Small intestine (tissue), 16 donors: Measurements from ENCODE around the gene GNAQ. TPM values are rescaled to one million over a fixed set of nuclear protein-coding genes. Genes with fewer than 3 reads are reported as not detected.

Experiments used
- DNase-seq, 2 donors: peaks; one replicate each; pipeline versions ENCODE4 v3.0.0 to v3.0.0-alpha.2; 2013
- FAIRE-seq: peaks from 2 replicates; lab custom pipeline; 2012; peaks lifted over from hg19 to GRCh38; lab: Jason Lieb, UNC
- H3K27ac ChIP-seq, 3 donors: one replicate each; pipeline ENCODE4 v1.5.1; 2013; ENCODE audit warnings: low read length in 2 of 3, mild to moderate bottlenecking in 2 of 3, control low read depth in 1 of 3, inconsistent platforms in 1 of 3, low read depth in 1 of 3, moderate library complexity in 1 of 3
- H3K27me3 ChIP-seq, 3 donors: one replicate each; pipeline ENCODE4 v1.6.1; 2013; ENCODE audit warnings: low read length in 3 of 3, inconsistent platforms in 1 of 3; ENCODE audit not compliant: control insufficient read depth in 3 of 3, insufficient read depth in 3 of 3
- H3K36me3 ChIP-seq, 3 donors: one replicate each; pipeline ENCODE4 v1.6.1; 2013; ENCODE audit warnings: low read length in 3 of 3, inconsistent platforms in 1 of 3, low read depth in 1 of 3, mild to moderate bottlenecking in 1 of 3, moderate library complexity in 1 of 3; ENCODE audit not compliant: control insufficient read depth in 3 of 3, insufficient read depth in 2 of 3
- H3K4me1 ChIP-seq, 3 donors: one replicate each; pipeline ENCODE4 v1.6.1; 2013; ENCODE audit warnings: low read length in 2 of 3, inconsistent platforms in 1 of 3, low read depth in 1 of 3, mild to moderate bottlenecking in 1 of 3, moderate library complexity in 1 of 3; ENCODE audit not compliant: control insufficient read depth in 3 of 3, insufficient read depth in 2 of 3
- H3K4me3 ChIP-seq, 3 donors: one replicate each; pipeline ENCODE4 v1.5.1; 2013; ENCODE audit warnings: low read length in 3 of 3, control low read depth in 1 of 3, inconsistent platforms in 1 of 3, low read depth in 1 of 3, mild to moderate bottlenecking in 1 of 3, moderate library complexity in 1 of 3
- H3K9me3 ChIP-seq, 2 donors: one replicate each; pipeline ENCODE4 v1.6.1; 2013; ENCODE audit warnings: low read depth in 1 of 2, low read length in 1 of 2; ENCODE audit not compliant: control insufficient read depth in 2 of 2, insufficient read depth in 1 of 2
- WGBS, 3 donors: extraction: QIAGEN DNeasy Blood & Tissue Kit; methylation state at CpG; one replicate each; pipeline ENCODE4 v1.1.7; 2013; 5-methylcytosine and 5-hydroxymethylcytosine counted together
- long read RNA-seq, 10 donors: transcript quantifications; one replicate each; lab custom pipeline, GENCODE V29; 2026
- polyA plus RNA-seq, 4 donors: library from polyadenylated mRNA; stranded (reverse) in 3 of 4; unstranded in 1 of 4; fragments of 200-250 nt in 3 of 4; fragments of 120-200 nt in 1 of 4; gene quantifications; one replicate each; pipeline versions ENCODE4 v1.2.1 to v1.2.3, GENCODE V29; 2013
- donor health status: healthy with polysubstance abuse.
- donor health status: control.
- donor health status: control.
- donor health status: Bipolar disorder and iron deficiency.
- donor health status: healthy.

The GNAQ gene
- polyA plus RNA-seq, result 10 to 100 TPM in 3 of 4 donors, 1 to 10 TPM in 1; 10.0 to 32.3 (median 15.6) TPM
- long read RNA-seq, donor 1, full-length matches to known transcripts, result 19 of 19 reads
- long read RNA-seq, donor 1, partial matches to known transcripts, result 0 of 19 reads
- long read RNA-seq, donor 1, other reads (novel, unspliced or antisense), result 0 of 19 reads
- long read RNA-seq, donor 2, full-length matches to known transcripts, result 2 of 2 reads
- long read RNA-seq, donor 2, partial matches to known transcripts, result 0 of 2 reads
- long read RNA-seq, donor 2, other reads (novel, unspliced or antisense), result 0 of 2 reads
- long read RNA-seq, donor 3, full-length matches to known transcripts, result 5 of 5 reads
- long read RNA-seq, donor 3, partial matches to known transcripts, result 0 of 5 reads
- long read RNA-seq, donor 3, other reads (novel, unspliced or antisense), result 0 of 5 reads
- long read RNA-seq, donor 4, result 0 reads
- long read RNA-seq, donor 5, result 0 reads
- long read RNA-seq, donor 6, full-length matches to known transcripts, result 3 of 3 reads
- long read RNA-seq, donor 6, partial matches to known transcripts, result 0 of 3 reads
- long read RNA-seq, donor 6, other reads (novel, unspliced or antisense), result 0 of 3 reads
- long read RNA-seq, donor 7, full-length matches to known transcripts, result 4 of 4 reads
- long read RNA-seq, donor 7, partial matches to known transcripts, result 0 of 4 reads
- long read RNA-seq, donor 7, other reads (novel, unspliced or antisense), result 0 of 4 reads
- long read RNA-seq, donor 8, result 0 reads
- long read RNA-seq, donor 9, full-length matches to known transcripts, result 2 of 2 reads
- long read RNA-seq, donor 9, partial matches to known transcripts, result 0 of 2 reads
- long read RNA-seq, donor 9, other reads (novel, unspliced or antisense), result 0 of 2 reads
- long read RNA-seq, donor 10, full-length matches to known transcripts, result 8 of 8 reads
- long read RNA-seq, donor 10, partial matches to known transcripts, result 0 of 8 reads
- long read RNA-seq, donor 10, other reads (novel, unspliced or antisense), result 0 of 8 reads

DNA sequence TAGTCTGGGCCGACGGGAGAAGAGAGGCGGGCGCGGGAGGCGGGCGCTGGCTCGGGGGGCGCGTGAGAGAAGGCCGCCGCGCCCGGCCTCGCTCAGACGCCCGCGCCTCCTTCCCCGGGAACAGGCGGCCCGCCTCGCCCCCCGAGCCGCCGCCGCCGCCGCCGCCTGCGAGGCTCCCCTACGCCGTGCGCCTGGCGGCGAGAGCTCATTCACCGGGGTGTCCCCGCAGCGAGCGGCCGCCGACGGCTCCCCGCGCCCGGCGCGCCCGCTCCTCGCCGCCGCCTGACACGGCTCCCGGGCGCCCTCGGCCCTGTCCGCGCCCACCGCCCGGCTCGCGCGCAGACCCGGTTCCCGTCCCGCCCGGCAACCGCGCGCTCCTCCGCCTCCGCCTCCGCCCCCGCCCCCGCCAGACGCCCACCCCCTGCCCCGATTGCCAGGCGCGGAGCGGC lies at the start of gene GNAQ:
Gene GNAQ (minus strand): TSS at position 368 of the 449 bp plus-strand sequence. CDS start 576 bp downstream, outside the sequence.
- DNase-seq (peak in 1 of 2 donors; percentile 74), FAIRE-seq (no peak)

DNA sequence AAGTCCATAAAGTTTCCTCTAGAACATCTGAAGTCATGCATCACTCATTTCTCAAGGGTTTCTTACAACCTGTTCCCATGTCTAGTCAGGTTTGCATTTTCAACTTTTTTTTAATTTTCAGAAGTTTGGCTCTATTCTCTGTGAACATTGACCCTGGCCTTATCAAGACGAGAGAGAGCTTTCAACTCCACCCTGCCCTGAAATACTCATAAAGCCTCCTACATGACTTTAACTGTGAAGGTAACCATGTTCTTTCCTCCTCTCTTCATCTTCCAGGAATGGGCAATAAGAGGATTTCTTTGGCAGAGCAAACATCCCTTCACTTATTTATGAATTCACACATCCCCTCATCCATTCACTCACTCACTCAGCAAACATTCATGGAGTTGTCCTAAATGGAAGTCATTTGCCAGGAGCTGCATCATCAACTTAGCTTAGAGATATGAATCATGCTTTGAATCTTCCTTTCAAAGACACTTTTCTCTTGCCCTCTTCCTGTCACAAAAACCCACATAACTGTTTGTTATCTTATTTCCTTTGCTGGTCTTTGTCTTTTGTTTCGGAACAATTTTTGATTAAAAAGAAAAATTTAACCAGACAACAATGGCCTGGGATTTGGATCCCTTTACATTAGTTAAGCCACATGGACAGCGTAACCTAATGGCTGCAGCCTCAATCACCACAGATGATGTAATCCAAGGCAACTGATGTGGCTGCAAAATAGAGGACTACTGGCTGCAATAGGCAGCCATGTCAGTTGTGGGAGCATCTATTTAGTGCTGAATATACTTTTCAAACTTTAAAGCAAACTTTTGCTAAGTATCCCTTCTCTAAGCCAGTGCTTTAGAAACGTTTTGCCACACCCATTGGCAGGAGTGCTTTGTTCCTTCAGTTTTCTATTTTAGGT lies 43.0 kb upstream of the GNAQ start:
- WGBS, 3 donors, result 41 to 51% (median 45%) methylated on average over 4 of the region's 4 CpGs
- Histone ChIP-seq H3K27me3 (no peaks in the 10 kb centered on the region), H3K4me1 (no peaks in the 10 kb centered on the region), H3K36me3 (no peaks in the 10 kb centered on the region), H3K9me3 (no peaks in the 10 kb centered on the region), H3K27ac (no peak overlapping the region), H3K4me3 (no peak overlapping the region)
- peak; percentile 5 for DNase-seq
- no peak for FAIRE-seq

More for the DNA sequence above, at the start of gene GNAQ:
- Histone ChIP-seq H3K27me3 (no peaks in the 10 kb centered on the region), H3K4me1 (peaks cover 0 to 10% (median 10%) of the 10 kb centered on the region in 3 donors), H3K9me3 (no peaks in the 10 kb centered on the region), H3K36me3 (no peaks in the 10 kb centered on the region), H3K27ac (peak within 1 kb of the TSS; percentile 87 to 94 (median 93)), H3K4me3 (peak within 1 kb of the TSS; percentile 86 to 90 (median 87))
- WGBS, 3 donors, result 0 to 1% (median 0%) methylated on average over 5 to 79 of the region's 79 CpGs

DNA sequence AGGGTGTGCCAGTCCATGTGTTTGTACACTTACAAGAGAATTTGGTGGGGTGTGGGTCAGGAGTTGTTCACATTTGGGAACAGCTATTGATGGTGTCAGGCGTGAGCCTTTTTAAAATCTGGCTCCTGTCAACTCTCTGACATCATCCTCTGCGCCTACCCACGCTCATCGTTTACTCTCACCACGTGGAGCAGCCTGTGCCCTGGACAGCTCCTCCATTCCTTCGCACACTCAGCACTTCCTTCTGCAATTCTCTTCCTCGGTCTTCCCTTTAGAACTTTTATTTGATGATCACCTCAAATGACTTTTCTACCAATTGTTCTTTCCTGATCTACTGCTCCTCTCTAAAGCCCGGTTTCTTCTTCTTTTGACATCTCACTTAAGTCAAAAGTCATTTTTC lies 42.1 kb upstream of the GNAQ start:
- WGBS, 3 donors, result 58 to 72% (median 61%) methylated on average over 8 of the region's 8 CpGs

DNA sequence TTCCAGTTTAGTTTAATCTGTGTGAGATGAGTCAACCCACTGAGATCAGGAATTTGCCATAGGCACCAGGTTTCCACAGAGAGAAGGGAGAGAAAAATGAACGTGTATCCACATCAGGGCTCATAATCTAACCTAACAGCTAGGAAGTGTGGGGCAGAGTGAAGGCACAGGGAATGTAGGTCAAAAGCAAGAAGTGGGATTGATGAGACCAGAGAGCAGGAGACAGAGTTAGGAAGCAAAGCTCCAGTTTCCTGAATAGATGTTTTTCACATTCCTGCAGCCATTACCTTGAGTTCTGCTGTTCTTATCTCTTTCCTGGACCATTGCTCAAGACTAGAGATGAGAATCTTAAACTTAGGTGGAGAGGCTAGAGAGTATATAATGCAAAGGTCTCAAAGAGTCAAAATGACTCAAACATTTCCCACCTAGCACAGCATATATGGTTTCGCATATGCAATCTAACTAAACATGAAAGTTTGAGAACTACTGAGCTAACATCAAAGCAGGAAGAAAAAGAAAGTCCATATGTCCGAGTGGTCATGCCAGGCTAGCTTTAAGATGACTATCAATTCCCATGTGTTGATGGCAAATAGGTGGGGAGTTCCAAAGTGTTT lies 41.1 kb upstream of the GNAQ start:
- no peaks in the 10 kb centered on the region for H3K27me3 ChIP-seq
- WGBS, 3 donors, result 74 to 83% (median 82%) methylated on average over 3 of the region's 3 CpGs
- no peak overlapping the region for H3K4me3 ChIP-seq
- FAIRE-seq (no peak), DNase-seq (no peak)
- H3K36me3 ChIP-seq, result no peaks in the 10 kb centered on the region
- no peaks in the 10 kb centered on the region for H3K4me1 ChIP-seq
- H3K9me3 ChIP-seq, result no peaks in the 10 kb centered on the region
- H3K27ac ChIP-seq, result no peak overlapping the region

More for the DNA sequence above, 42.1 kb upstream of the GNAQ start:
- DNase-seq, result no peak
- Histone ChIP-seq H3K4me1 (no peaks in the 10 kb centered on the region), H3K27ac (no peak overlapping the region), H3K27me3 (no peaks in the 10 kb centered on the region), H3K4me3 (no peak overlapping the region), H3K36me3 (no peaks in the 10 kb centered on the region), H3K9me3 (no peaks in the 10 kb centered on the region)
- no peak for FAIRE-seq

DNA sequence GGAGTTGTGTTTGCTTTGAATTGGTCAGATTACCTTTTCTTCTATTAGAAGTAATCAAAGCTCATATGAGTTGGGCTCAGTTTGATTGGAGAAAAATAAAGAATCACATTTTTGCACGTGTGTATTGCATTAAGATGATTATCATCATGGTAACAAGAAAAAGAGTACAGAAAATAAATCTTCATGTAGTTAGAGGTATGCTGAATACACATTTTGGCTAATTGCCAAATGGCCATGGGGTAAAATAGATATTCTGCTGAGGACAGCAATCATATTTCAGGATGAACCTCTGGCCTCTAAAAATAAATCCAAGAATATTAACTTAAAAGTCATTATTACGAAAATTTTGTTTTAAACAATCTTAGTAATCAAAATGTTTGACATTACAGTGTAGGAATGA lies 38.9 kb upstream of the GNAQ start:
- Histone ChIP-seq H3K4me1 (no peaks in the 10 kb centered on the region), H3K9me3 (peaks cover 0 to 4% of the 10 kb centered on the region in 2 donors), H3K27ac (no peak overlapping the region), H3K27me3 (no peaks in the 10 kb centered on the region), H3K4me3 (no peak overlapping the region), H3K36me3 (no peaks in the 10 kb centered on the region)
- DNase-seq (no peak), FAIRE-seq (no peak)
- 59 to 74% (median 67%) methylated on average over 2 of the region's 2 CpGs for WGBS, 3 donors

DNA sequence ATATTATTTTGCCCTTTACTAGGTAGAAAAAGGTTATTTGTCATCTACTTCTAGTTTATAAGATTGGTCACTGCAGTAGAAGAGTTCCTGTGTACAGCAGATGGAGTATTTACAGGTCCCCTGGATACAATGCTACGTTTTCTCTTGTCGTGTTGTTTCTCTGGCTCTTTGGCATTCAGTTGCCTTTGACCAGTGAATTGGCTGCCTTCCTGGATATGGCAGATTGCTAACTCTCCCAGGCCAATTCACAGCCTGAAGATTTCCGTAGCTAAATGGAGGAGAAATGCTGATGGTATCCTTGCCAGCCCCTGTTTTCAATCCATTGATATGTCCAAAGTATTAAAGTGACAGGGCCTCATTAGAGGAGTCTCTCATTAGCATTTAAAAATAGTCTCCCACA lies 32.5 kb upstream of the GNAQ start:
- no peak overlapping the region for H3K4me3 ChIP-seq
- WGBS, 3 donors, result 60 to 77% (median 70%) methylated on average over 3 of the region's 3 CpGs
- FAIRE-seq, result no peak

DNA sequence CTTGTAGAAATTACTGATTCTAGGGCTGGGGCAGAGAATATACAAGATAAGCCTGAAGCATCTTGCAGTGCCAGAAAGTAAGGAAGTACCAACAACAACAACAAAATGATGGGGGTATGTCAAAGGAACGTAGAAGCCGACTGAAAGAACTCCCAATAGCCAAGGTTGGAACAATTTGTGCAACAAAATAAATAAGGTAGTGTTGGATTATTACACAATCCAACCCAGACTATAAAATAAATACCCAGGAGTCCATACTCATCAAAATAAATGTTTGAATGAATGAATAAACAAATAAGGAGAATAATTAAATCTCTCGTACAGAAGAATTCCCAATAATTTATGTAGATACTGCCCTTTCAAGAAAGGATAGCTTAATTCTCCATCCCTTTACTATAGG lies 31.1 kb upstream of the GNAQ start:
- Histone ChIP-seq H3K27me3 (no peaks in the 10 kb centered on the region), H3K9me3 (peaks cover 0 to 6% of the 10 kb centered on the region in 2 donors), H3K4me1 (no peaks in the 10 kb centered on the region), H3K4me3 (no peak overlapping the region), H3K27ac (no peak overlapping the region), H3K36me3 (no peaks in the 10 kb centered on the region)
- DNase-seq (no peak), FAIRE-seq (no peak)
- WGBS, 3 donors, result 86 to 89% (median 88%) methylated on average over 3 of the region's 3 CpGs

More for the DNA sequence above, 32.5 kb upstream of the GNAQ start:
- Histone ChIP-seq H3K27me3 (no peaks in the 10 kb centered on the region), H3K4me1 (no peaks in the 10 kb centered on the region), H3K27ac (no peak overlapping the region), H3K36me3 (no peaks in the 10 kb centered on the region), H3K9me3 (peaks cover 0 to 6% of the 10 kb centered on the region in 2 donors)
- no peak for DNase-seq
